ENCODE data around the gene LHFPL2. TPM values are rescaled to one million over a fixed set of nuclear protein-coding genes. Genes with fewer than 3 reads are reported as not detected.

The LHFPL2 gene
- total and polyA plus RNA-seq, 2 of the 4 experiments (the other 2 are of a cell fraction): 6.5 to 11.3 TPM

GRCh38 chr5:78691084-78691960 lies 42.8 kb upstream of the LHFPL2 start:
- H3K27me3 ChIP-seq (ENCODE audit: control insufficient read depth, insufficient read depth, low read length): no peaks in the 10 kb centered on the region
- H2BK15ac ChIP-seq (ENCODE audit: low read depth, low read length): no peak overlapping the region
- H3K4me3 ChIP-seq (ENCODE audit: insufficient read depth, low read depth, low read length): no peak overlapping the region
- in situ Hi-C loops (cut with MboI; ENCODE audit: low sequenced_read_pairs) (no loop called here), dilution Hi-C loops (cut with HindIII; ENCODE audit: low sequenced_read_pairs, unreplicated experiment) (no loop called here), intact Hi-C loops (cut with micrococcal nuclease) (no loop called here)
- CTCF ChIA-PET: interaction anchor here (0.6 kb wide), 1 partner anchor 799 kb away, joined by 3 read pairs; no protein-coding TSS in a partner anchor
- H3K36me3 ChIP-seq (ENCODE audit: control insufficient read depth, insufficient read depth, low read length): no peaks in the 10 kb centered on the region
- H3K9me3 ChIP-seq (ENCODE audit: control insufficient read depth, insufficient read depth, low read length): no peaks in the 10 kb centered on the region; the same call in 1 of the 2 replicates
- no peaks in the 10 kb centered on the region for H3K79me1 ChIP-seq (ENCODE audit: low read depth in 1 of 2, low read length in 2 of 2)
- no peak overlapping the region; the same call in 1 of the 2 replicates for H2AK5ac ChIP-seq (ENCODE audit: low read depth, low read length)
- peak overlapping the region; percentile 83; the same call in 1 of the 2 replicates for H3K27ac ChIP-seq (ENCODE audit: insufficient read depth, low read length)
- no peak overlapping the region for H2BK120ac ChIP-seq (ENCODE audit: low read depth, low read length)
- H2BK20ac ChIP-seq (ENCODE audit: low read depth, low read length): no peak overlapping the region
- H2AFZ ChIP-seq (replicated peaks; ENCODE audit: low read length, poor library complexity): no peak overlapping the region
- H3K18ac ChIP-seq (ENCODE audit: low read depth, low read length): peak overlapping the region; percentile 46; the same call in 1 of the 2 replicates
- no peaks in the 10 kb centered on the region for H3K9me1 ChIP-seq (ENCODE audit: insufficient read depth, low read length)
- ATAC-seq (ENCODE audit: low read depth): peak; percentile 69
- H4K20me1 ChIP-seq (ENCODE audit: insufficient read depth, low read length): no peaks in the 10 kb centered on the region
- H3K23ac ChIP-seq (ENCODE audit: low read depth, low read length): no peak overlapping the region
- no peak for DNase-seq
- H3K56ac ChIP-seq (ENCODE audit: extremely low read depth, insufficient read depth, low read length): no peak overlapping the region
- H2AK9ac ChIP-seq (replicated peaks; ENCODE audit: low read depth, low read length, poor library complexity): no peak overlapping the region
- H3K14ac ChIP-seq (replicated peaks; ENCODE audit: low read depth, low read length): no peak overlapping the region
- WGBS, 2 experiments (ENCODE audit: extremely low coverage in 2 of 2, insufficient read length in 1 of 2): no CpG with 5 or more reads among the region's 2 CpGs
- BruUV-seq (replicated peaks): no TSS peak
- POLR2A ChIA-PET (ENCODE audit: unreplicated experiment): no interaction called here
- no peak overlapping the region for H3K4ac ChIP-seq (ENCODE audit: low read depth, low read length)
- H3K9ac ChIP-seq (ENCODE audit: low read depth, low read length): no peak overlapping the region
- no peak overlapping the region for H2BK5ac ChIP-seq (ENCODE audit: low read depth, low read length, poor library complexity, severe bottlenecking)
- TF ChIP-seq BHLHE40 (IDR thresholded peaks at IDR 0.05; ENCODE audit: low read depth, low read length) (no peak), MAFK (IDR thresholded peaks at IDR 0.05; ENCODE audit: low read depth, low read length) (no peak), CTCF (conservative IDR thresholded peaks at IDR 0.05; ENCODE audit: low read depth, low read length) (no peak), MAZ (IDR thresholded peaks at IDR 0.05; ENCODE audit: borderline replicate concordance, low read depth, low read length) (no peak), MXI1 (IDR thresholded peaks at IDR 0.05; ENCODE audit: borderline replicate concordance, low read depth, low read length) (no peak), USF2 (IDR thresholded peaks at IDR 0.05; ENCODE audit: low read depth, low read length) (no peak), CHD1 (IDR thresholded peaks at IDR 0.05; ENCODE audit: low read depth, low read length) (no peak)
- no peak overlapping the region for H4K8ac ChIP-seq (ENCODE audit: low read depth in 2 of 2, low read length in 2 of 2)
- peak overlapping the region; percentile 56; the same call in 1 of the 2 replicates for H4K5ac ChIP-seq (ENCODE audit: low read depth, low read length)
- H3K4me2 ChIP-seq (ENCODE audit: low read depth, low read length): no peak overlapping the region; the same call in 1 of the 2 replicates
- H3K4me1 ChIP-seq (ENCODE audit: control insufficient read depth, insufficient read depth, low read length): peaks cover 4% of the 10 kb centered on the region; the same call in 1 of the 2 replicates
- H4K91ac ChIP-seq (ENCODE audit: insufficient read depth, low read depth, low read length): no peak overlapping the region

Data from IMR-90 (cell line).